Measurements from ENCODE around the gene ACOX2.

The ACOX2 gene

GRCh38 chr3:58566398-58567250, 29.6 kb upstream of the ACOX2 start:
- DNase-seq, result no peak

DNA sequence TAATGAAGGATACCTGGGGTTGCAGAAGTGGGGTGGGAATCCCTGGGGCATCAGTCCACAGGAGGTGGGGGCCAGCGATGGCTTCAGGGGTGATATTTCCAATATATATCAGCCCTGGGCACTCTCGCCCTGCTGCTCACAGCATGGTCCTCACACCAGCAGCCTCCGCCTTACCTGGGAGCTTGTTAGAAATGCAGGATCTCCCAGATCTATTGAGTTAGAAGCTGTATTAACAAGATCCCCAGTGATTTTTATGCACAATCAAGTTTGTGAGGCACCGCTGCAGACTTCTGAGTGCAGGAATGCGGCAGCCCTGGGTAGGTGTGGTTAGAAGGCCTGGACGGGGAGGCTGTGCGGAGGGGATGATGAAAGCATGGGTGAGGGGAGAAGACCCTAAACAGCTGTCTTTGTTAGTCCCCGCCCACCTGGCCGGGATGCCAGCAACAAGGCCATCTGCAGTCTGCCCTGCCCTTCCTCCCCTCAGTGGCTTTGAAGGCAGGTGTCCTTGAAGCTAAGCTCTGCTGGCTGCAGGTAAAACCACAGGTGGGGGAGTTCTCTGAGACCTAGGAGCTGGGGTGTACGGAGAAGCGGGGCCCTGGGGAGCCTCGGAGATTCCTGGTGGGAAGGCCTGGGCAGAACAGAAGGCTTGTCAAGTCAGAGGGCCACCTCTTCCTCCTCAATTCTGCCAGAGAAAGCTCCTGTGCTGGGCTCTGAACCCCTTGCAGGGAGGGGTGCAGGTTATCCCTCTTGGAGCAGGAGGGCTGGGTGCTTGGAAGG, 28.8 kb upstream of the ACOX2 start:
- DNase-seq, result no peak

DNA sequence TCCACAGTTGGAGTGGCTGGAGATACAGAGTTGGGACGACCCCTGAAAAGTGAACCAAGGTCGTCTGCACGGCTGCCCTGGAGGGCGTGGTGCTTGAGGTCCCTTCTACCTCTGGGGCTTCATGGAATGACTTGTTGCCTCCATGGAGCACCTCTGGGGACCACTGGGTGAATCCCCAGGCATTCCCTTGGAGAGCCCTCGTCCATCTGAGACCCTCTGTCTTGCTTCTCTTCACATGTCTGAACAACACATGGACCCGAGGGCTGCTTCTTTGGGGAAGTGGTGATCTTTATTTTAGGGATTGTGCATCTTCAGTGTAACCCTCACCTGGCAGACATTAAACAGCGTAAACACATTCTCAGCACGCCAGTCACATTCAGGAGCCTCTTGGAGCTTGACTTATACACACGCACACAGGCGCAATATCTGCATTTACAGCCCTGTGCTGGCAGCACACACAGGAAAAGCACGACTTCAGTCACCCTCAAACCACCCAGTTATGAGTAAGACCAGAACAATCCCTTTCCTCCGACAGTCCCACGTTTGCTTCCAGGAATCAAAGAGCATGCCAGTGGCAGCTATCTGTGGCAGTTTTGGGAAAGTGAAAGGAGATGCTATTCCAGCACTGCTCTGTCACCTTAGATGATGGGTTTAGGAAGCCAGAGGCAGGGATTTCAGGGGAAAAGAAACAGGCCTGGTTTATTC, 27.6 kb upstream of the ACOX2 start:
- no peak for DNase-seq

DNA sequence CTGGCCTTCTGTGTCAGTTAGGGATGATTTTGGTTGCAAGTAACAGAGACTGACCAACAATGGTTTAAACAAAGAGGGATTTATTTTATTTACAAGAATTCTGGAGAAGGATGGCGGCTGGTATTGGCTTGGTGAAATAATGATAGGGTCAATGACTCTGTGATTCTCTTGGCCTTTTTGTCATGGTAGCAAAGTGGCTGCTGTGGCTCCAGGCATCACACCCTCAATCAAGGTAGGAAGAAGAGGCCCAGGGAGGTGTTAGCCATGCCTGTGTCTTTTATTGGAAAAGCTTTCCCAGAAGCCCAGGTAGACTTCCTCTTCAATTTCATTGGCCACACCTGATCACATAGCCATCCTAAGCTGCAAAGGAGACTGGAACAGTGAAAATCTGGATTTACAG, 27.1 kb upstream of the ACOX2 start:
- DNase-seq, result no peak

- no peak for DNase-seq
Measured at GRCh38 chr3:58563386-58564035, 26.5 kb upstream of the ACOX2 start.

- no peak for DNase-seq
Measured at GRCh38 chr3:58562498-58562897, 25.5 kb upstream of the ACOX2 start.

GRCh38 chr3:58560771-58561311, 23.9 kb upstream of the ACOX2 start:
- DNase-seq, result no peak

GRCh38 chr3:58559586-58559985, 22.6 kb upstream of the ACOX2 start:
- no peak for DNase-seq

GRCh38 chr3:58557491-58557890, 20.5 kb upstream of the ACOX2 start:
- no peak for DNase-seq

- no peak for DNase-seq
Measured at GRCh38 chr3:58556761-58557221, 19.8 kb upstream of the ACOX2 start.

DNA sequence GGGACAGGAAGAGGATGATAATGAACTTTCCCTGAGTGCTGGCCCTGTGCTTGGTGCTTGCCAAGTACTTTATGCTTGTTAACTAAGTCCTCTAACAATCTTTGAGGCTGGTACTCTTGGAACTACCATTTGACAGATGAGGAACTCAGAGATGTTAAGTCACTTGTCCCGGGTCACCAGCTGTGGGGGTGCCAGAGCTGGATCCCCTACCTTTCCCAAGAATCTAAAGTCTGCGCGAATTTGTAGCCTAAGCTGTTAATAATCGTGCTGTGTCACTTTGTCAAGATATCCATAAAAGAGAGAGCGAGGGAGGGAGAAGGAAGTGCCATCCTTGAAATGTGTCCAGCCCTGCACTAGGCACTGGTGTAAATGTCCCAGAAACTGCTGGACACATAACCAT, 19.0 kb upstream of the ACOX2 start:
- DNase-seq, result no peak

GRCh38 chr3:58555203-58555602, 18.2 kb upstream of the ACOX2 start:
- no peak for DNase-seq

- no peak for DNase-seq
Measured at GRCh38 chr3:58553003-58553402, 16.0 kb upstream of the ACOX2 start.

GRCh38 chr3:58551636-58552180, 14.7 kb upstream of the ACOX2 start:
- DNase-seq, result no peak

DNA sequence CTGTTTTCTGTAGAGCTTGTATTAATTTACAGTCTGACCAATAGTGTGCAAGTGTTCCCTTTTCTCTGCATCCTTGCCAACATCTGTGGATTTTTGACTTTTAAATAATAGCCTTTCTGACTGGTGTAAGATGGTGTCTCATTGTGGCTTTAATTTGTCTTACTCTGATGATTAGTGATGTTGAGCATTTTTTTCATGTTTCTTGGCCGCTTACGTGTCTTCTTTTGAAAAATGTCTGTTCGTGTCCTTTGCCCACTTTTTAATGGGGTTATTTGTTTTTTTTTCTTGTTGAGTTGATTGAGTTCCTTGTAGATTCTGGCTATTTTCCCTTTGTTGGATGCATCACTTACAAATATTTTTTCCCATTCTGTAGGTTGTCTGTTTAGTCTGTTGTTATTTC, 7.6 kb upstream of the ACOX2 start:
- DNase-seq, result no peak

GRCh38 chr3:58540176-58540858, 3.3 kb upstream of the ACOX2 start:
- DNase-seq, result no peak

GRCh38 chr3:58539626-58540025, 2.6 kb upstream of the ACOX2 start:
- DNase-seq, result no peak

DNA sequence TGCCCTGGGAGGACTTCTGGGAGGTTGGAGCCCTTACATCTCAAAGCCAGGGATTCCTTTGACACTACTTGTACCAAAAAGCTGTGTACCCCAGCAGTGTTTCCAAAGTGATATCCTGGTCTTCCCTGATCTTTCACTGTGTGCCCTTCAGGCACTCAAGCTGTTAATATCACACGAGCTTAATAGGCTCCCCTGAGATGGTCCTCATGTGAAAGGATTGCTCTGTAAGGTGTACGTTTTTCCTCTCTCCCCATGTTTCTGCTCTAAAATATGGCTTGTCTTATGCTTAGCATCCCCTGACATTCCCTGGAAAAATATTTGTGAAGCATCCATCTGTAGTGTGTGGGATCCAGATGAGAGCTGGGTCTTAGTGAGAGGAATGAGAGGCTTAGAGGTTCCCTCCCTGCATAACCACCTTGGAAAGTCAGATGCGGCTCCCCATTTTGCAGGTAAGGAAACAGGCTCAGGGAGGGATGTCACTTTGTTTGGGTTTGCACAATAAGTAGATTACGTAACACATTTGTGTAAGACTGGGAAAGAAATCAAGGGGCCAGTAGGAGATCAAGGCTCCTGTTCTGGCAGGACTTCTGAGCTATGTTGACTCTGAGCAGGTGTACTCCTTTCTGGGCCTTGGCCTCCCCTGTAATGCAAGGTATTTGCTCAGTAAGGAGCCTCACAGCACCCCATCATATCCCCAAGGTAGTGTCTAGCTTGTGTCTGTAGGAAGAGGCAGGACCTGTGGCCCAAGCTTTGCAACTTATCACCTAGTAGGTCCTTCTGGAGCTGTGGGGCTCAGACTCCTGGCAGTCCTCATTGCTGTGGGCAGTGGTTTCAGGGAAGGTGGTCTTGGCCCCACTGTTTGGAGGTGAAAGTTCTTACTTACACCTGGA, 667 bp upstream of the ACOX2 start:
- DNase-seq, result peak in 1 of 14 donors; percentile 54

GRCh38 chr3:58535531-58536500, 1.2 kb downstream of the ACOX2 start:
- DNase-seq, result peak in 1 of 14 donors; percentile 42
